Activated B cell treated with CpG ODN at 0.5 μM for 24 hours (primary cell): ENCODE results near the gene TMEM135. TPM values are rescaled to one million over a fixed set of nuclear protein-coding genes. Genes with fewer than 3 reads are reported as not detected.

Experiments
- ATAC-seq: fragments of 200-7000 bp; cut with Tn5 transposase; one replicate; pipeline ENCODE4 v1.10.0; 2021; ENCODE audit warnings: low read depth, mild to moderate bottlenecking, moderate library complexity
- CTCF ChIA-PET: fragments of 350-600 bp; sonication (Branson Sonifier 250); formaldehyde crosslinking; loops from one replicate; lab custom pipeline; 2021; ENCODE audit warnings: antibody characterized with exemption; lab: Charles Lee
- POLR2A ChIA-PET: fragments of 350-600 bp; sonication (Branson Sonifier 250); formaldehyde crosslinking; loops from one replicate; lab custom pipeline; 2021; ENCODE audit warnings: antibody characterized with exemption; lab: Charles Lee
- DNase-seq: peaks from one replicate; pipeline ENCODE4 v3.0.0; 2022
- H3K27ac Mint-ChIP-seq: one replicate; pipeline ENCODE4 v1.8.0; 2020; ENCODE audit warnings: mixed read lengths
- H3K27me3 Mint-ChIP-seq: one replicate; pipeline ENCODE4 v1.8.0; 2021; ENCODE audit warnings: mixed read lengths
- H3K36me3 Mint-ChIP-seq: one replicate; pipeline ENCODE4 v1.8.0; 2021; ENCODE audit warnings: low read depth, mixed read lengths
- H3K4me1 Mint-ChIP-seq: one replicate; pipeline ENCODE4 v1.8.0; 2021; ENCODE audit warnings: mixed read lengths
- H3K4me3 Mint-ChIP-seq: one replicate; pipeline ENCODE4 v1.8.0; 2020; ENCODE audit warnings: mild to moderate bottlenecking, mixed read lengths
- H3K9me3 Mint-ChIP-seq: one replicate; pipeline ENCODE4 v1.8.0; 2020; ENCODE audit warnings: mixed read lengths
- intact Hi-C: fragments of 100-400 bp; cut with micrococcal nuclease; formaldehyde crosslinking; loops from one replicate; pipeline ENCODE4 v1.15.1; 2024
- total RNA-seq: library from RNA; stranded (reverse); gene quantifications from 2 replicates; pipeline ENCODE4 v1.2.3, GENCODE V29; 2022
- TF ChIP-seq, protein P1 (sequence below): fragments of 200-600 bp; IDR thresholded peaks from one replicate; pipeline ENCODE4 v1.8.0; 2022; ENCODE audit warnings: antibody characterized with exemption, mild to moderate bottlenecking

TMEM135 gene
- total RNA-seq, 1 donor from 2014 or later: 10.1 TPM

DNA sequence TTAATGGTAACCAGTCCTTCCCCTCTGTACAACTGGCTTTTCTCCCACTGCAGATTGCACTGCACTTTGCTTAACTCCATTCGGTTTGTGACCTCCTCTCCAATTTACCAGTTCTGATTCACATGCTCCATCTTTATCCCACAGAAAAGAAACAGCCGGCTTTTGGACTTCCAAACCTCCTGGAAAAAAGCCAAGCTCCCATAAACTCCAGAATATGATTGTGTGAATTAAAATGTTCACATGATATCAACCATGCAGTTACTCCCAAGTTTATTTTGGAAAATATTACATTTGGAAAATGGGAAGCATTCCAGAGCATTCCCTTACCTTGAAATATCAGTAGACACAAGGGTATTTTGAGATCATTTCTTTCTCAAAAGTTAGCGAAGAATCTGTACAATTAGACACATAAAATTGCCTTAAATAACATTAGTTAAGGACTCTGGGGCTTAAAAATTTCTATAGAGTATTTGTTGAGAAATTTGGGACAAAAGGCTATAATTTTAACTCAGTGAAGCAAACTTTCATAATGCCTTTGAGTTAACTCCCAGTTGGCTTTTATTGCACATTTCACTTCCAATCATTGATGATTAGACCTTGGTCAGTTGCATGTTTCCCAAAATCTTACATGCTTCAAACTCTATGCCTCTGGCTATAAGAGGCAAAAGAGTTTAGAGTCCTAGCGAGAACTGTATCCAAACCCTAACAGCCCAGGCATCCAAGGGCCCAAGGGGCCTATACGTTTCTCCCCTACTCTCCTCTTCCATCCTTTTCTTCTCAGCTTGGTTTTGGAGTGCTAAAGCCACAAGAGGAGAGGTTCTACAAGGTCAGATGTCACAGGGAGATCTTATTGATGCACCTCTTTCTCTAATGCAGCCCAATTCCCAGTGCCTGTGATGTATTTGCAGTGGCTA lies 23.6 kb upstream of the TMEM135 start:
- TF ChIP-seq, protein P1, sequence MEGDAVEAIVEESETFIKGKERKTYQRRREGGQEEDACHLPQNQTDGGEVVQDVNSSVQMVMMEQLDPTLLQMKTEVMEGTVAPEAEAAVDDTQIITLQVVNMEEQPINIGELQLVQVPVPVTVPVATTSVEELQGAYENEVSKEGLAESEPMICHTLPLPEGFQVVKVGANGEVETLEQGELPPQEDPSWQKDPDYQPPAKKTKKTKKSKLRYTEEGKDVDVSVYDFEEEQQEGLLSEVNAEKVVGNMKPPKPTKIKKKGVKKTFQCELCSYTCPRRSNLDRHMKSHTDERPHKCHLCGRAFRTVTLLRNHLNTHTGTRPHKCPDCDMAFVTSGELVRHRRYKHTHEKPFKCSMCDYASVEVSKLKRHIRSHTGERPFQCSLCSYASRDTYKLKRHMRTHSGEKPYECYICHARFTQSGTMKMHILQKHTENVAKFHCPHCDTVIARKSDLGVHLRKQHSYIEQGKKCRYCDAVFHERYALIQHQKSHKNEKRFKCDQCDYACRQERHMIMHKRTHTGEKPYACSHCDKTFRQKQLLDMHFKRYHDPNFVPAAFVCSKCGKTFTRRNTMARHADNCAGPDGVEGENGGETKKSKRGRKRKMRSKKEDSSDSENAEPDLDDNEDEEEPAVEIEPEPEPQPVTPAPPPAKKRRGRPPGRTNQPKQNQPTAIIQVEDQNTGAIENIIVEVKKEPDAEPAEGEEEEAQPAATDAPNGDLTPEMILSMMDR: no peak
- Mint-ChIP-seq H3K36me3 (no peaks in the 10 kb centered on the region), H3K9me3 (no peaks in the 10 kb centered on the region), H3K27me3 (peaks cover 6% of the 10 kb centered on the region), H3K4me1 (no peaks in the 10 kb centered on the region), H3K4me3 (no peak overlapping the region), H3K27ac (no peak overlapping the region)
- intact Hi-C loops: no loop called here
- ChIA-PET POLR2A (no interaction called here), CTCF (no interaction called here)
- DNase-seq (no peak), ATAC-seq (no peak)

DNA sequence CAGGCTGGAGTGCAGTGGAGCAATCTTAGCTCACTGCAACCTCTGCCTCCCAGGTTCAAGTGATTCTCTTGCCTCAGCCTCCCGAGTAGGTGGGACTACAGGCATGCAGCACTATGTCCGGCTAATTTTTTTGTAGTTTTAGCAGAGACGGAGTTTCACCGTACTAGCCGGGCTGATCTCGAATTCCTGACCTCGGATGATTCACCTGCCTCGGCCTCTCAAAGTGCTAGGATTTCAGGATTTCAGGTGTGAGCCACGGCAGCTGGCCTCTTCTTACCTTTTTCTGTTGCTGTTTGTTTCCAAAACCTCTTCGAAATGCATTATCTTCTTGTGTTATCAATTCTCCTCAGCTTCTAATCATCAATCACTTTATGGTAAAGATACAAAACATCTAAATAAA lies 22.1 kb upstream of the TMEM135 start:
- TF ChIP-seq, protein P1: no peak
- CTCF ChIA-PET: no interaction called here
- no peaks in the 10 kb centered on the region for H3K4me1 Mint-ChIP-seq
- DNase-seq (no peak), ATAC-seq (no peak)
- H3K36me3 Mint-ChIP-seq: no peaks in the 10 kb centered on the region
- intact Hi-C loops: no loop called here
- H3K27ac Mint-ChIP-seq: no peak overlapping the region
- H3K9me3 Mint-ChIP-seq: no peaks in the 10 kb centered on the region
- H3K27me3 Mint-ChIP-seq: peaks cover 3% of the 10 kb centered on the region
- POLR2A ChIA-PET: no interaction called here
- no peak overlapping the region for H3K4me3 Mint-ChIP-seq

DNA sequence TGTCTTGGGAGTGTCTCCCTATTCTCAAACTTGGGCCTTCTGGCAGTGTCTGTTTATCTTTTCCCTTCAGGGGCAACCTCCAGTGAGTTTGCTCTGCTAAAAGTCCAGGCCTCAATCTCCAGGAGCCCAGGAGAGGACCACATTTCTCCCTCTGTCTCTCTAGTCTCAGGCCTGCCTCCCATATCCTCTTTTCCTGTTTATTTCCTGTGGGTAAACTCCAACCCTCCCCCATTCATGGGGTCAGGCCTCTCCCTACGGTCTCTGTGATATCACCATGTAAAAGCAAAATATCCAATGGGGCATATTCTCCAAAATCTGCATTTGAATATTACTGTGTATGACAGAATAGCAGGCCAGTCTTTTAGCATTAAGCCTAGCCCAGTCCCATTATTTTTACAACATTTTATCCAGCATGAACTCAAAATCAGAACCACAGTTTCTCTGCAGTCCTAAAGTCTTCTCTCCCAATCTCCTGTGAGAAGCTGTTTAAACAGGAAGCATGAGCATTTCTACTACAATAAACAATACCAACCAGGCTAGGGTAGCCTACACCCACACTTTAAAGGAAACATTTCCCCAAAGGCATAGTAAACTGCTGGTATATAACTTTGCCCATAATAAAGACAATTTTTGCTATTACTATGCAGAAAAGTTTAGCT lies 18.0 kb upstream of the TMEM135 start:
- POLR2A ChIA-PET: no interaction called here
- TF ChIP-seq, protein P1: no peak

DNA sequence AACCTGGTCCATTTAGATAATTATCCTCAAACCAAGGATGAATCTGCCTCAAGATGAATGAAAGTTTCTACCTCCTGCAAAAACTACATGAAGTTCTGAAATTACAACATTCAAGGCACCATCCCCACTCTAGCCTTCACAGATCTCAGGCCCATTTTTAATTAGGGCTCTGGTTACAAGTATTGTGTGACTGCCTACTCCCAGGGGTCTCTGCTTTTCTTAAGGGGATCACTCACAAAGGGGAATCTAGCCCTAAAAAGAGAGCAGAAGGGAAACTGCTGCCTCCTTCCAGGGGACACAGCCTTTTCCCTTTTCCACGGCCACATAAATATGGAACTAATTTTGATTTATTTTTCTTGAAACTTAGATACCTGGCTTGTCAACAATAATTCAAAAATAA lies 17.4 kb upstream of the TMEM135 start:
- Mint-ChIP-seq H3K27ac (no peak overlapping the region), H3K9me3 (no peaks in the 10 kb centered on the region), H3K36me3 (no peaks in the 10 kb centered on the region), H3K4me3 (no peak overlapping the region), H3K27me3 (peaks cover 6% of the 10 kb centered on the region), H3K4me1 (no peaks in the 10 kb centered on the region)
- ChIA-PET CTCF (no interaction called here), POLR2A (no interaction called here)
- intact Hi-C loops: no loop called here
- no peak for DNase-seq
- TF ChIP-seq, protein P1: no peak
- no peak for ATAC-seq

More for the DNA sequence above, 18.0 kb upstream of the TMEM135 start:
- Mint-ChIP-seq H3K4me3 (no peak overlapping the region), H3K27me3 (peaks cover 6% of the 10 kb centered on the region), H3K36me3 (no peaks in the 10 kb centered on the region), H3K4me1 (no peaks in the 10 kb centered on the region), H3K9me3 (no peaks in the 10 kb centered on the region), H3K27ac (no peak overlapping the region)
- CTCF ChIA-PET: no interaction called here
- DNase-seq: no peak
- intact Hi-C loops: no loop called here
- no peak for ATAC-seq

DNA sequence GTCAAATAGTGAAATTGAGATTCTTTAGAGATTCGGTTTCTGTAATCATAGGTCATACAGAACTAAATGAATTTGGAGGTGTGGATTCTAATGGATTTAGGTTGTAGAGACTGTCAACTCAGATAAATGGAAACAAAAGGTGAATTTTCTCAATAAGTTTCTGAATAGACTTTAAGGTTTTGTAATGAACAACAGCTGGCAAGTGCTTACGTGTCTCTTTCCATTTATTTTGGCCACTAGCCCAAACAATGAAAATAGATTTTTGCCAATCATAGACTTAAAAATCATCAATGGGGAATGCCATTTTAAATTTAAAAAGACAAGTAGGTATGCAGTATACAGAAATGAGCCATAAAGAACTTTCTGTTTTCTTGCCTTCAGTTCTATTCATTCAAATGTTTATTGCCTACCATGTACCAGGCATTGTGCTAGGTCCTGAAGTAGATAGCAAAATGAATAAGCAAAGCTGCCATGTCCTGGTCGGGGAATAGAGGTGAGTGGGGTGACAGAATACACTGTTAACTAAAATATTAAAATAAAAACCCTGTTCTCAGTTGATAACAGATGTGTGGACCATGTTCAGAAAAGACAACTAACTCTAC lies 16.9 kb upstream of the TMEM135 start:
- intact Hi-C loops: no loop called here
- TF ChIP-seq, protein P1: no peak
- CTCF ChIA-PET: no interaction called here
- Mint-ChIP-seq H3K9me3 (no peaks in the 10 kb centered on the region), H3K36me3 (no peaks in the 10 kb centered on the region), H3K4me1 (no peaks in the 10 kb centered on the region), H3K27ac (no peak overlapping the region), H3K27me3 (peaks cover 6% of the 10 kb centered on the region), H3K4me3 (no peak overlapping the region)
- DNase-seq (no peak), ATAC-seq (no peak)
- POLR2A ChIA-PET: no interaction called here
